HG03432 (cell line): ENCODE measurements around the gene IGF2R.

Experiments used
- ATAC-seq: cut with Tn5 transposase; IDR thresholded peaks from one replicate; pipeline ENCODE4 v1.9.1; 2021; ENCODE audit warnings: mild to moderate bottlenecking, moderate library complexity; ENCODE audit not compliant: unreplicated experiment

IGF2R gene

GRCh38 chr6:160070427-160070826 lies 101.5 kb downstream of the IGF2R start:
- no peak for ATAC-seq

GRCh38 chr6:160070831-160071230 lies 101.9 kb downstream of the IGF2R start:
- ATAC-seq = no peak

- ATAC-seq = no peak
These were observed 103.2 kb downstream of the IGF2R start for GRCh38 chr6:160071805-160072690.

GRCh38 chr6:160073272-160073671 lies 104.4 kb downstream of the IGF2R start:
- ATAC-seq = no peak

- ATAC-seq = no peak
These were observed 107.1 kb downstream of the IGF2R start for GRCh38 chr6:160076009-160076408.

- no peak for ATAC-seq
These were observed 108.1 kb downstream of the IGF2R start for GRCh38 chr6:160077024-160077423.

- no peak for ATAC-seq
These were observed 108.6 kb downstream of the IGF2R start for GRCh38 chr6:160077526-160077925.

GRCh38 chr6:160078883-160079685 lies 110.2 kb downstream of the IGF2R start:
- ATAC-seq = no peak

GRCh38 chr6:160079686-160080043 lies 110.8 kb downstream of the IGF2R start:
- ATAC-seq = no peak

GRCh38 chr6:160080097-160080496 lies 111.2 kb downstream of the IGF2R start:
- no peak for ATAC-seq

GRCh38 chr6:160081398-160081797 lies 112.5 kb downstream of the IGF2R start:
- no peak for ATAC-seq

GRCh38 chr6:160082627-160083026 lies 113.7 kb downstream of the IGF2R start:
- no peak for ATAC-seq

- no peak for ATAC-seq
These were observed 115.4 kb downstream of the IGF2R start for GRCh38 chr6:160084198-160084776.

- no peak for ATAC-seq
These were observed 116.3 kb downstream of the IGF2R start for GRCh38 chr6:160085226-160085625.

GRCh38 chr6:160085713-160086505 lies 117.0 kb downstream of the IGF2R start:
- no peak for ATAC-seq

- no peak for ATAC-seq
These were observed 117.9 kb downstream of the IGF2R start for GRCh38 chr6:160086754-160087153.

- ATAC-seq = no peak
These were observed 119.3 kb downstream of the IGF2R start for GRCh38 chr6:160088069-160088783.

- no peak for ATAC-seq
These were observed 120.1 kb downstream of the IGF2R start for GRCh38 chr6:160088784-160089533.

GRCh38 chr6:160089534-160089897 lies 120.6 kb downstream of the IGF2R start:
- ATAC-seq = no peak
